Gastrocnemius medialis (tissue), 4 donors: ENCODE measurements around the gene MAPK11. TPM values are rescaled to one million over a fixed set of nuclear protein-coding genes. Genes with fewer than 3 reads are reported as not detected.
"Not testable (repeated sequence)": the region's sequence is repeated elsewhere in the genome, so short reads cannot be mapped to it uniquely, and the experiment has no call there.

Experiments used
- ATAC-seq, 2 donors: fragments of 150-250 bp; one replicate each; pipeline ENCODE4 v1.9.1; 2016
- DNase-seq, 2 donors: peaks; one replicate each; pipeline ENCODE4 v3.0.0-alpha.2; 2019
- H3K27ac ChIP-seq, 4 donors: fragments of 200-600 bp; sonication (generic); 1 replicate in 1 of 4; 2 replicates in 3 of 4; pipeline ENCODE4 v1.5.1; 2016 to 2018; ENCODE audit warnings: mild to moderate bottlenecking in 2 of 4, moderate library complexity in 1 of 4
- H3K27me3 ChIP-seq, 3 donors: fragments of 200-600 bp; sonication (generic) in 2 of 3; 1 replicate in 1 of 3; 2 replicates in 2 of 3; pipeline versions ENCODE4 v1.5.1 to v1.6.0; 2016 to 2019; ENCODE audit warnings: mild to moderate bottlenecking in 1 of 3, moderate library complexity in 1 of 3
- H3K36me3 ChIP-seq, 2 donors: fragments of 200-600 bp; sonication (generic) in 1 of 2; one replicate each; pipeline ENCODE4 v1.5.1; 2017 to 2018
- H3K4me1 ChIP-seq, 2 donors: fragments of 200-600 bp; sonication (generic) in 1 of 2; one replicate each; pipeline ENCODE4 v1.5.1; 2016 to 2017; ENCODE audit warnings: mild to moderate bottlenecking in 2 of 2
- H3K4me3 ChIP-seq, 4 donors: fragments of 200-600 bp; sonication (generic) in 3 of 4; 1 replicate in 1 of 4; 2 replicates in 3 of 4; pipeline ENCODE4 v1.5.1; 2016 to 2019; ENCODE audit warnings: mild to moderate bottlenecking in 2 of 4
- H3K9me3 ChIP-seq, 3 donors: fragments of 200-600 bp; sonication (generic) in 2 of 3; 1 replicate in 1 of 3; 2 replicates in 2 of 3; pipeline ENCODE4 v1.5.1; 2016 to 2019
- POLR2A ChIP-seq, 2 donors: fragments of 450-650 bp; IDR thresholded peaks; one replicate each; pipeline ENCODE4 v1.6.1; 2017; ENCODE audit warnings: antibody characterized with exemption in 2 of 2, mild to moderate bottlenecking in 2 of 2, moderate library complexity in 2 of 2
- in situ Hi-C, 4 donors: fragments of 200-750 bp; cut with MboI; loops; one replicate each; pipeline versions ENCODE4 v1.15.0 to v1.8.0; 2017; ENCODE audit warnings: low sequenced_read_pairs in 4 of 4
- intact Hi-C: fragments of 100-400 bp; cut with DNase I; formaldehyde crosslinking; loops from one replicate; pipeline ENCODE4 v1.15.1; 2023; ENCODE audit warnings: low total_unique reads
- total RNA-seq, 4 donors: library from RNA; depleted of rRNA; stranded (reverse); fragments of >200 nt; gene quantifications; one replicate each; pipeline versions ENCODE4 v1.1.0 to v1.2.3, GENCODE V29; 2016
- TF ChIP-seq, protein P1 (sequence below), 5 experiments: fragments of 450-650 bp in 3 of 5; fragments of 200-600 bp in 2 of 5; sonication (generic) in 2 of 5; IDR thresholded peaks in 4 of 5; conservative IDR thresholded peaks in 1 of 5; 1 replicate in 4 of 5; 2 replicates in 1 of 5; pipeline ENCODE4 v1.5.1; 2016 to 2019; ENCODE audit warnings: antibody characterized with exemption in 5 of 5, mild to moderate bottlenecking in 3 of 5, moderate library complexity in 3 of 5

The MAPK11 gene
- total RNA-seq, 4 donors from 2014 or later: 1.8 to 4.2 (median 3.4) TPM

DNA sequence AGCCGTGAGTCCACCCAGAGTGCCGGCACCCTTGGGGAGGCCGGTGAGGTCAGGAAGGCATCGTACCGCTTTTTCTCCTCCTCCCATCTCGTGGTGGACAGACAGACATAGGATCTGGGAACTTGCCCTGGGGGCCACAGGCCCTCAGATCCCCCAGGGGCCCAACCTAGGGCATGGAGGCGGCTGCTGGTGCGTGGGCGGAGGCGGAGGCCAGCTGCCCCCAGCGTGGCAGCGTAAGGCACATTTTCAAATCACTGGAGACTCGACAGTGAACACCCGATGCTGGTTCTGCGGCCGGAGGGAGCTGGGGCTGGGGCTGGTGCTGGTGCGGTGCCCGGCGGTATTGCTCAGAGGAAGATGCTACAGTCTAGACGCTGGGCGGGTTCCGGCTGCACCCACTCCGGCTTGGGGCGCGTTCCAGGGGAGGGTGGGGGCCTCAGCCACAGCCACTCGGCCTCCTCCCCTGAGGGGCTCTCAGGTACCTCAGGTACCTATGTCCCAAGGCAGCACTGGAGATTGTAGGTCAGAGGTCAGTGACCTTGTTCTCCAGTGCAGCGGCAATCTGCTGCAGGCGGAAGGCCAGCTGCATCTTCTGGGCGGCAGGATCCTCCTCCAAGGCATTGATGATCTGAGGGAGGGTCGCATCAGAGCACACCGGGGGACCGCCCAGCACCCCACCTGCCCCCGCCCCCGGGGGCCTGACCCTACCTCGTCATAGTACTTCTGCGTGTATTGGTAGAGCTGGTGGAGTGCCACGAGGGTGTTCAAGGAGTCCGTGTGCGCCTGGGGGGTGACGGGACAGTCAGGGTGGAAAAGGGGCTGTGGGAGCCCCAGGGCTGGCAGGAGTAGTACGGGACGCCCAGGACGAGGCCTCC, 5.2 kb upstream of the MAPK11 start:
- Histone ChIP-seq H3K36me3 (peaks cover 0 to 3% of the 10 kb centered on the region in 2 donors), H3K4me1 (peaks cover 11 to 20% of the 10 kb centered on the region in 2 donors), H3K9me3 (no peaks in the 10 kb centered on the region), H3K27ac (no peak overlapping the region), H3K4me3 (no peak overlapping the region), H3K27me3 (peaks cover 4 to 8% (median 7%) of the 10 kb centered on the region in 3 donors)
- TF ChIP-seq, protein P1, sequence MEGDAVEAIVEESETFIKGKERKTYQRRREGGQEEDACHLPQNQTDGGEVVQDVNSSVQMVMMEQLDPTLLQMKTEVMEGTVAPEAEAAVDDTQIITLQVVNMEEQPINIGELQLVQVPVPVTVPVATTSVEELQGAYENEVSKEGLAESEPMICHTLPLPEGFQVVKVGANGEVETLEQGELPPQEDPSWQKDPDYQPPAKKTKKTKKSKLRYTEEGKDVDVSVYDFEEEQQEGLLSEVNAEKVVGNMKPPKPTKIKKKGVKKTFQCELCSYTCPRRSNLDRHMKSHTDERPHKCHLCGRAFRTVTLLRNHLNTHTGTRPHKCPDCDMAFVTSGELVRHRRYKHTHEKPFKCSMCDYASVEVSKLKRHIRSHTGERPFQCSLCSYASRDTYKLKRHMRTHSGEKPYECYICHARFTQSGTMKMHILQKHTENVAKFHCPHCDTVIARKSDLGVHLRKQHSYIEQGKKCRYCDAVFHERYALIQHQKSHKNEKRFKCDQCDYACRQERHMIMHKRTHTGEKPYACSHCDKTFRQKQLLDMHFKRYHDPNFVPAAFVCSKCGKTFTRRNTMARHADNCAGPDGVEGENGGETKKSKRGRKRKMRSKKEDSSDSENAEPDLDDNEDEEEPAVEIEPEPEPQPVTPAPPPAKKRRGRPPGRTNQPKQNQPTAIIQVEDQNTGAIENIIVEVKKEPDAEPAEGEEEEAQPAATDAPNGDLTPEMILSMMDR (IDR thresholded peaks at IDR 0.05 in 4 of 5, conservative IDR thresholded peaks at IDR 0.05 in 1 of 5): no peak
- TF ChIP-seq POLR2A (IDR thresholded peaks at IDR 0.05): no peak
- no peak for ATAC-seq
- DNase-seq: no peak
- in situ Hi-C loops: loop anchor here in 2 of 4 donors (10.0 kb wide), 1 partner anchor 49 kb away; the partner anchor contains the start of gene DENND6B (in 2 of the 2)
- intact Hi-C loops: loop anchor here (2.0 to 5.0 kb wide), 2 partner anchors 52 to 67 kb away; partner anchors contain the start of genes DENND6B and PPP6R2

GRCh38 chr22:50274771-50275170, 4.6 kb upstream of the MAPK11 start:
- in situ Hi-C loops: loop anchor here in 2 of 4 donors (10.0 kb wide), 1 partner anchor 50 kb away; the partner anchor contains the start of gene DENND6B (in 2 of the 2)
- no peak overlapping the region for H3K27ac ChIP-seq
- DNase-seq (no peak), ATAC-seq (no peak)
- intact Hi-C loops: loop anchor here (2.0 to 5.0 kb wide), 2 partner anchors 53 to 68 kb away; partner anchors contain the start of genes DENND6B and PPP6R2
- H3K4me3 ChIP-seq: no peak overlapping the region
- TF ChIP-seq, protein P1 (IDR thresholded peaks at IDR 0.05 in 4 of 5, conservative IDR thresholded peaks at IDR 0.05 in 1 of 5): no peak
- TF ChIP-seq POLR2A (IDR thresholded peaks at IDR 0.05): no peak
- no peaks in the 10 kb centered on the region for H3K9me3 ChIP-seq
- H3K36me3 ChIP-seq: peaks cover 0 to 3% of the 10 kb centered on the region in 2 donors
- H3K27me3 ChIP-seq: peaks cover 4 to 8% (median 7%) of the 10 kb centered on the region in 3 donors
- H3K4me1 ChIP-seq: peaks cover 12 to 20% of the 10 kb centered on the region in 2 donors

GRCh38 chr22:50274311-50274710, 4.1 kb upstream of the MAPK11 start:
- in situ Hi-C loops (loop anchor here in 2 of 4 donors (10.0 kb wide), 1 partner anchor 50 kb away; the partner anchor contains the start of gene DENND6B (in 2 of the 2)), intact Hi-C loops (loop anchor here (2.0 kb wide), 1 partner anchor 68 kb away; the partner anchor contains the start of gene PPP6R2)
- no peak overlapping the region for H3K4me3 ChIP-seq
- ATAC-seq (peak; percentile 28 to 68), DNase-seq (peak in 1 of 2 donors; percentile 64)
- H3K27me3 ChIP-seq: peaks cover 4 to 12% (median 7%) of the 10 kb centered on the region in 3 donors
- H3K36me3 ChIP-seq: peaks cover 0 to under 1% of the 10 kb centered on the region in 2 donors
- H3K9me3 ChIP-seq: no peaks in the 10 kb centered on the region
- no peak for TF ChIP-seq POLR2A (IDR thresholded peaks at IDR 0.05)
- TF ChIP-seq, protein P1 (IDR thresholded peaks at IDR 0.05 in 4 of 5, conservative IDR thresholded peaks at IDR 0.05 in 1 of 5): peak in 3 of 5 experiments; percentile 27 to 34 (median 32)
- H3K4me1 ChIP-seq: peaks cover 12 to 25% of the 10 kb centered on the region in 2 donors
- H3K27ac ChIP-seq: no peak overlapping the region

DNA sequence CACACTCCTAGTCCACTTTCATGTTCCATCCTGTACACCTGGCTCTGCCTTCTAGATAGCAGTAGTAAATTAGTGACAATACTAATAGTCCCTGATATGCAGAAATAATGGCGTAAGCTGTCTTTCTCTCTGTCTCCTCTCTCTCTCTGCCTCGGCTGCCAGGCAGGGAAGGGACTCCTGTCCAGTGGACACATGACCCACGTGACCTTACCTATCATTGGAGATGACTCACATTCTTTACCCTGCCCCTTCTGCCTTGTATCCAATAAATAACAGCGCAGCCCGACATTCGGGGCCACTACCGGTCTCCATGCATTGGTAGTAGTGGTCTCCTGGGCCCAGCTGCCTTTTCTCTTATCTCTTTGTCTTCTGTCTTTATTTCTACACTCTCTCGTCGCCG, 3.6 kb upstream of the MAPK11 start:
- in situ Hi-C loops: loop anchor here in 2 of 4 donors (10.0 kb wide), 1 partner anchor 51 kb away; the partner anchor contains the start of gene DENND6B (in 2 of the 2)
- not testable (repeated sequence) for ATAC-seq, H3K4me3 ChIP-seq, H3K27ac ChIP-seq, DNase-seq, H3K36me3 ChIP-seq, H3K9me3 ChIP-seq
- Histone ChIP-seq H3K27me3 (peaks cover 4 to 12% (median 9%) of the 10 kb centered on the region in 3 donors), H3K4me1 (peaks cover 12 to 27% of the 10 kb centered on the region in 2 donors)
- intact Hi-C loops: loop anchor here (2.0 kb wide), 1 partner anchor 69 kb away; the partner anchor contains the start of gene PPP6R2

GRCh38 chr22:50273352-50273751, 3.2 kb upstream of the MAPK11 start:
- ATAC-seq, H3K9me3 ChIP-seq, H3K4me3 ChIP-seq, intact Hi-C loops, H3K36me3 ChIP-seq, DNase-seq, H3K27ac ChIP-seq: not testable (repeated sequence)
- H3K27me3 ChIP-seq: peaks cover 4 to 12% (median 9%) of the 10 kb centered on the region in 3 donors
- peaks cover 15 to 29% of the 10 kb centered on the region in 2 donors for H3K4me1 ChIP-seq
- in situ Hi-C loops: loop anchor here in 2 of 4 donors (10.0 kb wide), 1 partner anchor 51 kb away; the partner anchor contains the start of gene DENND6B (in 2 of the 2)
